HG03378 (cell line): Measurements from ENCODE around the gene SHROOM3.

ENCODE experiments used
- ATAC-seq: cut with Tn5 transposase; IDR thresholded peaks from one replicate; pipeline ENCODE4 v1.9.1; 2021; ENCODE audit warnings: mild to moderate bottlenecking, moderate library complexity; ENCODE audit not compliant: unreplicated experiment

Gene SHROOM3

DNA sequence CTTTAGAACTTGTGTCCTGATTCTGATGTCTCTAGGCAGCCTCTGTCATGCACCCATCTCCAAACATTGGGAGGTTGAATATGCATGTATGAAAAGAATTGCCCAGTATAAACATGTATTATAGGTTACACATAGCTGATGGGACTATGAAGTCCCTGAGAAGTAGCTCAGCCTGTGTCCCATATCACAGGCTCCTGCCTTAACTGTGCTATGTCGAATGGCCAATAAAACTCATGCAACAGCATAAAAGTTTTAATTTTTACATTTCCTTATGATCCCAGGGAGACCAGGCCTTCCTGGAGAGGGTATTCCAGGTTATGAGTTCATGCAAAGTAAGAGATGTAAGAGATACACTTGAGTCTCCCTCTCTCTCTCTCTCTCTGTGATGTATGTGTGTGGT lies 217.4 kb downstream of the SHROOM3 start:
- no peak for ATAC-seq

DNA sequence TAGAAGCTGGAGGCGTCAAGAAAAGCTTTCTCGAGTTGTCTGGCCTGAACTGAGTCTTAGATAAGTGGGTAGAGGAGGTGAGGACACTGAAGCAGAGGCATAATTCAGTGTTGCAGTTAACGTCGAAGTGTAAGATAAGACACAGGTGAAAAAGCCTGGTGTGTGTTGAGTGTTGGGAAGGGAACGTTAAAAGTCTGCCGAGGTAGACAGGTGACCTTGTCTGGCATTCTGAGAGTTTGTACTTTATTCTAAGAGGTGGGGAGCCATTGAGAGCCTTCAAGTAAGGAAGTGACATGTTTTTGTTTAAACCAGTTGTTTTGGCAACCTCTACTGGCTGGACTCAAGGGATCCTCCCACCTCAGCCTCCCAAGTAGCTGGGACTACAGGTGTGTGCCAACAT lies 219.1 kb downstream of the SHROOM3 start:
- ATAC-seq: no peak

DNA sequence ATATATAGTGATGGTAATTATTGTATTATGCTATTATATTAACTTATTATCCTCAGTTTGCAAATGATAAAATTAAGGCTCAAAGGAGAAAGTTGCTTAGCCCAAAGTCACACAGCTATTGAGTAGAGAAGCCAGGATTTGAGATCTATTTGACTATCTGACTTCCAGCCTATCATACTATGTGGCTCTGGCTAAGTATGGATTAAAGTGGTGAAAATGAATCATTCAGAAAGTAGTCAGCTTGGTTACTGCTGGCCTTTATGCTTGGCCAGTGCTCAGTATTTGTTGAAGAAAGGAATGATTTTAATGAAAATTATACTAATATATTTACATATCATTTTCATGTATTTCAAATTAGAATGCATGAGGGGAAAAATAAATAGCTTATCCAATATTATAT lies 219.8 kb downstream of the SHROOM3 start:
- ATAC-seq: no peak

DNA sequence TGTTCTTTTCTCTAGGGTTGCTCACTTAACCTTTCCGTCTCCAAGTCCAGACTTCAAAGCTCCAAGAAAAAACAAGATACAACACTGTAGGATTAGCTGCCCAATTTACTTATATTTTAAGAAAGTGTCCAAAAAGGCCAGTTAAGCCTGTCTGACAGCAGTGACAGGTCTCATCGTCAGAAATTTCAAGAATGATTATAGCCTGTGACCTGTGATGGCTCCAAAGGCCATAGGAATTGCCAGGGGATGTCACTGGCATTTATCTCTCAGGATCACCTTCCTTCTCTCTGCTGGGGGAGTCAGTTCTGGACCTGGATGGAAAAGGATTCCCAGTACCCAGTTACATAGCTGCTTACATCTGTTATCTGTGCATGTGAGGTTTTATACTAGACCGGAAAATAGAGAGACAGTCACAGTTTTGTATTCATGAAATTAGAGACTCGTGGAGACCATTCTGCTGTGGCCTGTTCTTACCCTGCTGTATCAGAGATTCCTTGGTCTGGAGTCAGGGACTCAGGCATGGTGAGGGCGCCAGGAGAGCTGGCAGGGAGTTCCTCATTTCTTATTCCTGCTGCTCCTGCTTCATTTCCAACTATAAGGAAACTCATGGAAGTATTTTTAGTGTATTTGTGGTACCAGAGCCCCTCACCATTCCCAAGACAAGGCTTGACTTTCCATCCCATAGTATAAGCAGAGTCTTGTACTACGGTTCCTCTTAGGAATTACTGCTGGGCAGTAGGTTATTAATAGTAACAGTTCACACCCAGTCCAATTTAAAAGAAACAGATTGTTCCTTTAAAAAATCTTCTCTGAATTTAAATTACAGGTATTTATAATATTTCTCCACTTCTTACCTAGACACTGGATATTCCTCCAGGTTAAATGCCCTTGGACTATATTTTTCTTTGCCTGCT lies 220.8 kb downstream of the SHROOM3 start:
- ATAC-seq: no peak

- ATAC-seq: no peak
Observed at GRCh38 chr4:76657443-76657842, 222.4 kb downstream of the SHROOM3 start.

- peak; percentile 50 for ATAC-seq
Observed at GRCh38 chr4:76658231-76659102, 223.4 kb downstream of the SHROOM3 start.

DNA sequence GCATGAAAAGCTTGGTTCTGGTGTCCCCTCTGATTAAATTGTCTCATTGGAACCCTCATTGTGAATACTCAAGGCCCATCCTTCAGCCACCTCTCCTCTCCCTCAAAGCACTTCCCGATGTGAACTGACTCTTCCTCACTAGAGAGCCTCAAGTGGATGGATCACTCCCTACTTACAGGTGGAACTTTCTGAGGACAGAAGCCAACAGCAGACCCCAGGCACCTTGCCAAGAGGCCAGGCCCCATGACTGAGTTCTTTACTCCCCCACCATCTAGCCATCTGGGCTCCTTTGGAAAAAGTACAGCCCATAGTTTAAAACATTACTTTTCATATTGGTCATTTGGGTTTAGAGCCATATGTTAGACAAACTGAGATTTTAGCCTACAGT lies 224.1 kb downstream of the SHROOM3 start:
- no peak for ATAC-seq

GRCh38 chr4:76663824-76664223 lies 228.8 kb downstream of the SHROOM3 start:
- ATAC-seq: no peak

DNA sequence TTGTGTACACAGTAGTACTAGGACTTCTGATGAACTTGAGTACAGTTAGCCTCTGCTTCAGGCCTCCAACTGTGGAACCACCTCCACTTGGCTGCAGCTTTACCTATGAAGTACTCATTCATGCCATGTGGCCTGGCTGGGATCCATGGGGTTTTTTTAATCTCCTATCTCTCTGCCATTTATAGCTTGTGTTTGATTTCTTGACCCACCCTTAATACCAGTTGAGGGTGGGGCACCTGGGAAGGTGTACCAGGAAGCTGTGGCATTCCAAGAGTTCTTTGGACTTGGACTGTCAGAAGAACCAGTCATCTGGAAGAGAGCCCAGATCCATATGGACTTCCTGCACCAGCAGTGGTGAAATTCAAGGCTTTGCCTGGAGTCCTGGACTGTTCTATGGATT lies 230.1 kb downstream of the SHROOM3 start:
- no peak for ATAC-seq

DNA sequence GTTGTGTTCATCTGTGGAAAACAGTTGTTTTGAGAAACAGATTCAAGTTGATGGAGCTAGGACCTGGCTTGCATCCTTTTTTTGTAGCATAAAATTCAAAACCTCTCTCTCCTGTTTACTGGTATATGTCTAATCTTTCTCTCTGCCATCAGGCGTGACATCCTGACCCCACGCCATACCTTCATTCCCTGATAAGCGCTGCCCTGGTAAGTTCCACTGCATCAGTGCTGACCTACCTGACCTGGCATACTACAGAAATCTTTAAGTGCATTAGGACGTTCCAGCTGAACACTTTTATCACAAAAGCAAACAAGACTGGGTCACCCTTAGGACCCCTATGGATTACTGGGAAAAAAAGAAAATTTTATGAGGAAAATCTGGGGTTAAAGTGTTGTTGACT lies 230.7 kb downstream of the SHROOM3 start:
- ATAC-seq: no peak

DNA sequence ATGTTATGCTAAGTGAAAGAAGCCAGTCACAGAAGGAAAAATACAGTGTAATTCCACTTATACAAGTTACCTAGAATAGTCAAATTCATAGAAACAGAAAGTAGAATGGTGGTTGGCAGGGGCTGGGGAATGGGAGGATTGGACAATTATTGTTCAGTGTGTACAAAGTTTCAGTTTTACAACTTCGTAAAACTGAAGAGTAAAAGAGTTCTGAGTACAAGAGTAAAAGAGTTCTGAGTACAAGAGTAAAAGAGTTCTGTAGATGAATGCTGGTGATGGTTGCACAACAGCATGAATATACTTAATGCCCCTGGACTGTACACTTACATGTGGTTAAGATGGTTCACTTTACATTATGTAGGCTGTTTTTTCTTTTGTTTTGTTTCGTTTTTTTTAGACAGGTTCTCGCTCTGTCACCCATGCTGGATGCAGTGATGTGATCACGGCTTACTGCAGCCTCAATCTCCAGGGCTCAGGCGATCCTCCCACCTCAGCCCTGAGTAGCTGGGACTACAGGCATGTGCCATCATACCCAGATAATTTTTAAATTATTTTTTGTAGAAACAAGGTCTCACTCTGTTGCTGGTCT lies 232.0 kb downstream of the SHROOM3 start:
- ATAC-seq: no peak

GRCh38 chr4:76670631-76671030 lies 235.6 kb downstream of the SHROOM3 start:
- ATAC-seq: no peak

GRCh38 chr4:76673362-76673761 lies 238.3 kb downstream of the SHROOM3 start:
- no peak for ATAC-seq

- no peak for ATAC-seq
Observed at GRCh38 chr4:76674983-76675382, 240.0 kb downstream of the SHROOM3 start.

DNA sequence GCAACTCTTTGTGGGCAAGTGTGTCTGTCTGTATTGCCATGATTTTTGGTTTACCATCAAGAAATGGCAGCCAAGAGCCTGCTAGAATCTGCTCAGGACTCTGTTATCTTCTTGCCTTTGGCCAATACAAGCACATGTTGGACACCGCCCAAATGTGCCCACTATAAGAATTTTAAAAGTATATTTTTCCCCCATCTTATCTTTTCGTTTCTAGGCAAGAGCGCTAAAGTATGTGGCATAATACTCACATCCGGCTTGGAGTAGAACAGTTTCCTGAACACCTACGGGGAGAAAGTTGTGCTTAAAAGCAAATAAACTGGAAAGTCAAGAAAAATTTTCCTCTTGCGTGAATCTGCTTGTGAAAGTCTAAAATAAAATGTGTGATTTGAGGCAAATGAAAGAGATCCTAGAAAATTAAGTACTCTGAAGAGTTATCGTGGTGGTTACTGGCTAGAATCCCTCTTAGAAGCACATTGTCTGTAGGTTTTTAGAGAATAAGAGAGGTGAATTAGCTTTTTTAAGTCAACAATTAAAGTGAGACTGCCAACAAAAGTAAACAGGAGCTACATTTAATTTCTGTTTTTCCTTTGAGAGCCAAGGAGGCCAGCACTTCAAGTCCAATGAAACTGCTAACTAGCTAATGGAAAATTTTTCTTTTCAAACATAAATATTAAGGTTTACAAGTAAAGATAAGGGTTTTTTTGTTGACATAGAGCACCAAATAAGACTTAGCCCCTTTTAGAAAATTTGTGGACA lies 242.7 kb downstream of the SHROOM3 start:
- ATAC-seq: no peak

DNA sequence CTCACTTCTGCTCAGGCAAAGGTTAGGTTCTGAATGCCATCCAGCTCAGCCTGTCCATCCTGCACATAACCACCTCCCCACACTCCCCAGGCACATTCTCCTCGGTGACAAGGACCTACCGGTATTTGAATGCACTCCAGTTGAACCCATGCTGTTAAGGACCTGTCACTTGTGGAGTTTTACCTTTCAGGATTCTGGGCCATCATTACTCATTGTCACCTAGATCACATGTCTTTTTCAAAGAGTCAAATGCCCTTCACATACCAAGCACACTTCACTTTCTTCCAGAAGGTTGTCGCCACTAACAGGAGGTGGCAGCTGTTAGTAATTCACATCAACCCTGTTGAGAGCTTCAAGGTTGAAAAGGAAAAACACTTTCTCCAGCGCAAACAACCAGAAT lies 244.7 kb downstream of the SHROOM3 start:
- no peak for ATAC-seq

GRCh38 chr4:76680952-76681351 lies 245.9 kb downstream of the SHROOM3 start:
- no peak for ATAC-seq

GRCh38 chr4:76681996-76682395 lies 247.0 kb downstream of the SHROOM3 start:
- ATAC-seq: no peak

DNA sequence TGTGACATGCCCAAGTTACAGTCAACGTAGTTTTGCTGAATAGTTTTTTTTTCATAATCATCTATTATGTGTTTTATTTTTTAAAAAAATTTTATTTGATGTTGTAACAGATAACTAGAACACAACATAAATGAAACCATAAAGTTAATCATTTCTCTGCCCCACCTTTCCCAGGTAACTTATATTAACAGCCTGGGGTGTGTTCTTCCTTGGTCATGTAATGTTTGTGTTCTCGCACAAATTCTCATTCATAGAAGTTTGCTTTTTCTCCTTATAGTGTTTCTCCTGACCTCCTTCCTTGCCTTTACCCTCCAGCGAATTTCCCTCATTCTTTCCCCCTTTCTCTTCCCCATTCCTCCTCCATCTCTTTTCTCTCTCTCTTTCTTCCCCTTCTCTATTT lies 248.1 kb downstream of the SHROOM3 start:
- no peak for ATAC-seq

GRCh38 chr4:76687746-76688448 lies 252.9 kb downstream of the SHROOM3 start:
- ATAC-seq: no peak
